SK-N-MC (cell line): ENCODE measurements around the gene COL1A2.

Source experiments
- EZH2 ChIP-seq: fragments of 200-600 bp; sonication (generic); IDR thresholded peaks from one replicate; pipeline ENCODE4 v1.6.1; 2017; ENCODE audit warnings: antibody characterized with exemption
- FOXP2 ChIP-seq: optimal IDR thresholded peaks from 2 replicates; pipeline ENCODE3; 2011; ENCODE audit warnings: mild to moderate bottlenecking, moderate library complexity; ENCODE audit not compliant: insufficient read depth; ENCODE audit errors: extremely low read length, control extremely low read depth
- POLR2AphosphoS5 ChIP-seq: IDR thresholded peaks from 2 replicates; pipeline ENCODE4 v1.6.1; 2012; ENCODE audit warnings: mild to moderate bottlenecking, low read depth, low read length, borderline replicate concordance

DNA sequence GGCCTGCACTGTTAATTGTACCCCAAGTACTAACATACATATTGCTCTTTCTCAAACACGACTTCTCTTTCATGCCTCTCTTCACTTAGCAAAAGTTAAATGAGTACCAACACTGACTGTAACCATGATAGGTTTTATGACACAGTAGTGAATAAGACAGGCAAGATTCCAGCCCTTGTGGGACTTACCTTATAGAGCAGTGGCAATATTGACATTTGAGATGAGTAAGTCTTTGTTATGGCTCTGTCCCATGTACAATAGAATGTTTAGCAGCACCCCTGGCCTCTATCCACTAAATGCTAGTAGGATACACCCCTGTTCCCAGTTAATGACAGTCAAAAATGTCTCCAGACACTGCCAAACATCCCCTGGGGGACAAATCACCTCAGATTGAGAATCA is 11.9 kb upstream of the COL1A2 start:
- TF ChIP-seq EZH2 = no peak
- TF ChIP-seq POLR2AphosphoS5 = no peak
- TF ChIP-seq FOXP2 = no peak
